ENCODE data around the gene TJAP1. TPM values are rescaled to one million over a fixed set of nuclear protein-coding genes. Genes with fewer than 3 reads are reported as not detected.
"Not testable (repeated sequence)": the region's sequence is repeated elsewhere in the genome, so short reads cannot be mapped to it uniquely, and the experiment has no call there.

The TJAP1 gene
- total RNA-seq, 1 donor from 2014 or later = 38.7 TPM

DNA sequence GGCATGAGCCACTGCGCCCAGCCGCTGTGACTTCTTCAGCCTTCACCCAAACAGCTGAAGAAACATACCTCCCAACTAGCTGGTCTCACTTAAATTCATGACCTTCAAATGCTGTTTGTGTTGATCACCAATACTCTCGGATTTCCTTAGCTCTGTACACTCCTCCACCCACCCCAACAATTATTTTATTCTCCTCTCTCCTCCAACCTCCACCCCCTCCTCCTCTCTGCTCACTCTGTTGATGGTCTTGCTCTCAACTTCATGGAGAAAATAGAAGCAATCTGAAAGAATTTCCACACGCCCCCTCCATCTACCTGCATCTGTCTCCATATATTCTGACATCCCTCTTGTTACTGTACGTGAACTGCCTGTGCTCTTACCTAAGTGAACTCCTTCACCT is 15.4 kb upstream of the TJAP1 start:
- Mint-ChIP-seq H3K27ac (ENCODE audit: unreplicated experiment) (no peak overlapping the region), H3K4me3 (ENCODE audit: unreplicated experiment) (no peak overlapping the region), H3K9me3 (ENCODE audit: unreplicated experiment) (no peaks in the 10 kb centered on the region), H3K4me1 (ENCODE audit: unreplicated experiment) (peaks cover 3% of the 10 kb centered on the region), H3K36me3 (ENCODE audit: unreplicated experiment) (no peaks in the 10 kb centered on the region), H3K27me3 (ENCODE audit: unreplicated experiment) (peaks cover 31% of the 10 kb centered on the region)
- TF ChIP-seq, protein P1, sequence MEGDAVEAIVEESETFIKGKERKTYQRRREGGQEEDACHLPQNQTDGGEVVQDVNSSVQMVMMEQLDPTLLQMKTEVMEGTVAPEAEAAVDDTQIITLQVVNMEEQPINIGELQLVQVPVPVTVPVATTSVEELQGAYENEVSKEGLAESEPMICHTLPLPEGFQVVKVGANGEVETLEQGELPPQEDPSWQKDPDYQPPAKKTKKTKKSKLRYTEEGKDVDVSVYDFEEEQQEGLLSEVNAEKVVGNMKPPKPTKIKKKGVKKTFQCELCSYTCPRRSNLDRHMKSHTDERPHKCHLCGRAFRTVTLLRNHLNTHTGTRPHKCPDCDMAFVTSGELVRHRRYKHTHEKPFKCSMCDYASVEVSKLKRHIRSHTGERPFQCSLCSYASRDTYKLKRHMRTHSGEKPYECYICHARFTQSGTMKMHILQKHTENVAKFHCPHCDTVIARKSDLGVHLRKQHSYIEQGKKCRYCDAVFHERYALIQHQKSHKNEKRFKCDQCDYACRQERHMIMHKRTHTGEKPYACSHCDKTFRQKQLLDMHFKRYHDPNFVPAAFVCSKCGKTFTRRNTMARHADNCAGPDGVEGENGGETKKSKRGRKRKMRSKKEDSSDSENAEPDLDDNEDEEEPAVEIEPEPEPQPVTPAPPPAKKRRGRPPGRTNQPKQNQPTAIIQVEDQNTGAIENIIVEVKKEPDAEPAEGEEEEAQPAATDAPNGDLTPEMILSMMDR (IDR thresholded peaks at IDR 0.05) = no peak
- DNase-seq (ENCODE audit: extremely low spot score, unreplicated experiment) = no peak

DNA sequence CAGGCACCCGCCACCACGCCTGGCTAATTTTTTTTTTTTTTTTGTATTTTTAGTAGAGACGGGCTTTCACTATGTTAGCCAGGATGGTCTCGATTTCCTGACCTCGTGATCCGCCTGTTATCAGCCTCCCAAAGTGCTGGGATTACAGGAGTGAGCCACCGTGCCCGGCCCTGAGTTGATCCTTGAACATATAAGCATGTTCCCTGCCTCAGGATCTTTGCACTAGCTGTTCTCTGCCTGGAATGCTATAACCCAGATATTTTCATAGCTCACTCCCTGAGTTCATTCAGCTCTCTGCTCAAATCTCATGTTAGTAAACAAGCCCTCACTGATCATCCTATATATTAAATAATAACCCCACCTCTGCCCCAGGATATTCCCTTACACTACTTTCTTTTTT is 13.0 kb upstream of the TJAP1 start:
- Mint-ChIP-seq H3K4me3 (ENCODE audit: unreplicated experiment) (no peak overlapping the region), H3K4me1 (ENCODE audit: unreplicated experiment) (no peaks in the 10 kb centered on the region), H3K27me3 (ENCODE audit: unreplicated experiment) (peaks cover 26% of the 10 kb centered on the region), H3K9me3 (ENCODE audit: unreplicated experiment) (no peaks in the 10 kb centered on the region), H3K36me3 (ENCODE audit: unreplicated experiment) (no peaks in the 10 kb centered on the region), H3K27ac (ENCODE audit: unreplicated experiment) (no peak overlapping the region)
- TF ChIP-seq, protein P1 (IDR thresholded peaks at IDR 0.05) = no peak
- DNase-seq (ENCODE audit: extremely low spot score, unreplicated experiment) = no peak

DNA sequence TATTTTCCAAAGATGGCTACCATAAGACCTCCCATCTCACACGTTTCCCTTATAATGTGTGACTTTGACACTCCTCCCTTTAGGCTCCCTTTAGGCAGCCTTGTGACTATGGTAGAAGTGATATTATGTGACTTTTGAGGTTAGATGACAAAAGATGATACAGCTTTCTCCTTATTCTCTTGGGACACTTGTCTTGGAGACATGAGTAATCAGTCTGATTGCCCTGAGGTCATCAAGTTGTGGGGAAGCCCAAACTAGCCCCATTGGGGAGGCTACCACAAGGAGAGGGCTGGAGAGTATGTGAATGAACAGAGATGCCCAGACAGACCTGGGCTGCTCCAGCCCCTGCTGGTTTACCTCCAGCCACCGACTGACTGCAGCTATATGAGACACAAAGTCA is 11.4 kb upstream of the TJAP1 start:
- Mint-ChIP-seq H3K9me3 (ENCODE audit: unreplicated experiment) (no peaks in the 10 kb centered on the region), H3K27ac (ENCODE audit: unreplicated experiment) (no peak overlapping the region), H3K4me3 (ENCODE audit: unreplicated experiment) (no peak overlapping the region), H3K4me1 (ENCODE audit: unreplicated experiment) (no peaks in the 10 kb centered on the region), H3K27me3 (ENCODE audit: unreplicated experiment) (peaks cover 22% of the 10 kb centered on the region), H3K36me3 (ENCODE audit: unreplicated experiment) (no peaks in the 10 kb centered on the region)
- no peak for DNase-seq (ENCODE audit: extremely low spot score, unreplicated experiment)
- TF ChIP-seq, protein P1 (IDR thresholded peaks at IDR 0.05) = no peak

DNA sequence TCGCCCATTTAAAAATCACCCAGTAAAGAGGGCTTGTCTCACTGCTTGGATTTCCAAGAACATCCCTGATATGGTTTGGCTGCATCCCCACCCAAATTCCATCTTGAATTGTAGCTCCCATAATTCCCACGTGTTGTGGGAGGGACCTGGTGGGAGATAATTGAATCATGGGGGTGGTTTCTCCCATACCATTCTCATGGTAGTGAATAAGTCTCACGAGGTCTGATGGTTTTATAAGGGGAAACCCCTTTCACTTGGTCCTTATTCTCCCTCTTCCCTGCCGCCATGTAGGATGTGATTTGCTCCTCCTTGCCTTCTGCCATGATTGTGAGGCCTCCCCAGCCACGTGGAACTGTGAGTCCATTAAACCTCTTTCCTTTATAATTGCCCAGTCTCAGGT is 10.1 kb upstream of the TJAP1 start:
- not testable (repeated sequence) for H3K27ac Mint-ChIP-seq (ENCODE audit: unreplicated experiment); DNase-seq (ENCODE audit: extremely low spot score, unreplicated experiment); H3K4me1 Mint-ChIP-seq (ENCODE audit: unreplicated experiment); H3K4me3 Mint-ChIP-seq (ENCODE audit: unreplicated experiment); H3K36me3 Mint-ChIP-seq (ENCODE audit: unreplicated experiment); H3K9me3 Mint-ChIP-seq (ENCODE audit: unreplicated experiment)
- peaks cover 22% of the 10 kb centered on the region for H3K27me3 Mint-ChIP-seq (ENCODE audit: unreplicated experiment)

DNA sequence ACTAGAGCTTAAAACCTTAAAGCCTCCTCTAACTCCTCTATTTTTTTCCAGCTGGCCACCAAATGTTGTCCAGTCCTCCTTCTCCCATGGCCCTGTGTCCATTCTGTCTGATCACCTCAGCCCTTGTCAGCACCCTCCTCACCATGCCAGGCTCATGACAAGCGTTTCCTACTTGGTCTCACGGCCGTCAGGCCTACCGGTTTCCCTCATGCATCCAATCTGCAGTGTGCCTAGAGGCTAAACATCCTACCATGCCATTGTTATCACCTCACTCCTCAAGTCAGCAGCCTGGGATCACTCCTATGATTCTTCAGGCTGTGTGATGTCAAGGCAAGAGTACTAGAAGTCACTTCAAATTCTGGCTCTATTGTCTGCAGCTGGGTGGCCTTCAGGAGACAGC is 9.6 kb upstream of the TJAP1 start:
- Mint-ChIP-seq H3K4me1 (ENCODE audit: unreplicated experiment) (no peaks in the 10 kb centered on the region), H3K36me3 (ENCODE audit: unreplicated experiment) (no peaks in the 10 kb centered on the region), H3K27me3 (ENCODE audit: unreplicated experiment) (peaks cover 18% of the 10 kb centered on the region), H3K9me3 (ENCODE audit: unreplicated experiment) (no peaks in the 10 kb centered on the region), H3K27ac (ENCODE audit: unreplicated experiment) (no peak overlapping the region), H3K4me3 (ENCODE audit: unreplicated experiment) (no peak overlapping the region)
- DNase-seq (ENCODE audit: extremely low spot score, unreplicated experiment) = no peak
- TF ChIP-seq, protein P1 (IDR thresholded peaks at IDR 0.05) = no peak

DNA sequence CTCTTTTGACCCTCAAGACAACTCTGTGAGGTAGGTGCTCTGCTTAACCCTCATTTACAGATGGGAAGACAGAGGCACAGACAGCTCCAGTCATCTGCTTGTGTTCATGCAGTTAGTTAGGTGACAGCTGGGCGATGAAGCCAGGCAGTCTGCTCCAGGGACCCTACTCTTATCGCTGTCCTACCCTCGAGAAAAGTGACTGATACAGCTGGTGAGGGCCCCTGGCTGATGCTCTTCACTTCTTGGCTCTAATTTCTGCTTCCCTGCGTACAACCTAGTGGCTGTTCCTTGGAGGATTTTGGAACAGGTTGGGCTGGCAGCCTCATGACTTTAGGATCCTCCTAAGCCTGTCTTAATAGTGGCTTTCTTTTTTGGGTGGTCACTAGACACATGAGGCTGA is 9.1 kb upstream of the TJAP1 start:
- H3K4me3 Mint-ChIP-seq (ENCODE audit: unreplicated experiment) = no peak overlapping the region
- no peaks in the 10 kb centered on the region for H3K4me1 Mint-ChIP-seq (ENCODE audit: unreplicated experiment)
- TF ChIP-seq, protein P1 (IDR thresholded peaks at IDR 0.05) = no peak
- no peaks in the 10 kb centered on the region for H3K9me3 Mint-ChIP-seq (ENCODE audit: unreplicated experiment)
- no peak for DNase-seq (ENCODE audit: extremely low spot score, unreplicated experiment)
- H3K27ac Mint-ChIP-seq (ENCODE audit: unreplicated experiment) = no peak overlapping the region
- H3K36me3 Mint-ChIP-seq (ENCODE audit: unreplicated experiment) = no peaks in the 10 kb centered on the region
- H3K27me3 Mint-ChIP-seq (ENCODE audit: unreplicated experiment) = peaks cover 14% of the 10 kb centered on the region

Data from osteocyte (in vitro differentiated cells).